Small intestine (tissue), 7 donors: ENCODE measurements around the gene AGAP3. TPM values are rescaled to one million over a fixed set of nuclear protein-coding genes. Genes with fewer than 3 reads are reported as not detected.

Experiments
- DNase-seq, 2 donors: peaks; one replicate each; pipeline versions ENCODE4 v3.0.0 to v3.0.0-alpha.2; 2013
- FAIRE-seq: peaks from 2 replicates; lab custom pipeline; 2012; peaks lifted over from hg19 to GRCh38; lab: Jason Lieb, UNC
- H3K27ac ChIP-seq, 3 donors: one replicate each; pipeline ENCODE4 v1.5.1; 2013; ENCODE audit warnings: low read length in 2 of 3, mild to moderate bottlenecking in 2 of 3, control low read depth in 1 of 3, inconsistent platforms in 1 of 3, low read depth in 1 of 3, moderate library complexity in 1 of 3
- H3K27me3 ChIP-seq, 3 donors: one replicate each; pipeline ENCODE4 v1.6.1; 2013; ENCODE audit warnings: low read length in 3 of 3, inconsistent platforms in 1 of 3; ENCODE audit not compliant: control insufficient read depth in 3 of 3, insufficient read depth in 3 of 3
- H3K36me3 ChIP-seq, 3 donors: one replicate each; pipeline ENCODE4 v1.6.1; 2013; ENCODE audit warnings: low read length in 3 of 3, inconsistent platforms in 1 of 3, low read depth in 1 of 3, mild to moderate bottlenecking in 1 of 3, moderate library complexity in 1 of 3; ENCODE audit not compliant: control insufficient read depth in 3 of 3, insufficient read depth in 2 of 3
- H3K4me1 ChIP-seq, 3 donors: one replicate each; pipeline ENCODE4 v1.6.1; 2013; ENCODE audit warnings: low read length in 2 of 3, inconsistent platforms in 1 of 3, low read depth in 1 of 3, mild to moderate bottlenecking in 1 of 3, moderate library complexity in 1 of 3; ENCODE audit not compliant: control insufficient read depth in 3 of 3, insufficient read depth in 2 of 3
- H3K4me3 ChIP-seq, 3 donors: one replicate each; pipeline ENCODE4 v1.5.1; 2013; ENCODE audit warnings: low read length in 3 of 3, control low read depth in 1 of 3, inconsistent platforms in 1 of 3, low read depth in 1 of 3, mild to moderate bottlenecking in 1 of 3, moderate library complexity in 1 of 3
- H3K9me3 ChIP-seq, 2 donors: one replicate each; pipeline ENCODE4 v1.6.1; 2013; ENCODE audit warnings: low read depth in 1 of 2, low read length in 1 of 2; ENCODE audit not compliant: control insufficient read depth in 2 of 2, insufficient read depth in 1 of 2
- WGBS, 3 donors: extraction: QIAGEN DNeasy Blood & Tissue Kit; methylation state at CpG; one replicate each; pipeline ENCODE4 v1.1.7; 2013; 5-methylcytosine and 5-hydroxymethylcytosine counted together
- polyA plus RNA-seq, 4 donors: library from polyadenylated mRNA; stranded (reverse) in 3 of 4; unstranded in 1 of 4; fragments of 200-250 nt in 3 of 4; fragments of 120-200 nt in 1 of 4; gene quantifications; one replicate each; pipeline versions ENCODE4 v1.2.1 to v1.2.3, GENCODE V29; 2013
- donor health status: healthy with polysubstance abuse.
- donor health status: control.
- donor health status: control.
- donor health status: Bipolar disorder and iron deficiency.
- donor health status: healthy.

AGAP3 gene
- polyA plus RNA-seq, 4 donors: 46.5 to 57.9 (median 54.4) TPM

DNA sequence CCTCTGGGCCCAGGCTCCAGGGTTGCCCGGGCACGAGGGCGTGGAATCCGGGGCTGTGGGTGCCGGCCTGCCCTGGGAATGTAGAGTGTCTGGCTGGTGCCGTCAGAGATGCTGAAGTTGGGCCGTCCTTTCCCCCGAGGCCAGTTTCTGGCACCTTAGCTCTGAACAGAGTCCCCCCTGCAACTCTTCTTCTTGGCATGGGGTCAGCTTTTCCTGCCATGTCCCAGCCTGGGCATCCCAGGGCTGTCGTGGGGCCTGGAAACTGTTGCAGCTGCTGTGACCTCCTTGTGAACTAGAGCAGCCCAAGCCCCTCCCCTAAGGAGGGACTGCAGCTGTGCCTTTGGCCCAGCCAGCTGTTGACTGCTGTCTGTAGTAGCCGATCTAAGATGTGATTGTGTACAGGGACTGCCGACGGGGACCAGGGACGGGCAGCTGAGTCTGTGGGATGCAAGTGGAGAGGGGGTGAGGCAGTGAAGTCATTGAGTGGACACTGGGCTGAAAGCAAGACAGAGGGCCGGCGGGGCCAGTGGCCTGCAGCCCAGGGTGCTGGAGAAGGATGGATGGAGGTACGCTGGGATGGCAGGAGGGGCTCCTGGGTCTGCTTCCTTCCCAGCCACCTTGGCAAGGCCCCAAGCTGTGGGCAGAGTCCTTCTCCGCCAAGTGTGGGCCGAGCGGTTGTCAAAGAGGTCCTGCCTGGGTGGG, 45.5 kb downstream of the AGAP3 start:
- peaks cover 6 to 100% (median 9%) of the 10 kb centered on the region in 3 donors for H3K36me3 ChIP-seq
- FAIRE-seq (no peak), DNase-seq (no peak)
- H3K27ac ChIP-seq: no peak overlapping the region
- no peak overlapping the region for H3K4me3 ChIP-seq
- peaks cover 0 to 14% (median 0%) of the 10 kb centered on the region in 3 donors for H3K4me1 ChIP-seq
- 77 to 94% (median 85%) methylated on average over 19 of the region's 19 CpGs for WGBS, 3 donors
- no peaks in the 10 kb centered on the region for H3K27me3 ChIP-seq
- H3K9me3 ChIP-seq: peaks cover 0 to 17% of the 10 kb centered on the region in 2 donors

DNA sequence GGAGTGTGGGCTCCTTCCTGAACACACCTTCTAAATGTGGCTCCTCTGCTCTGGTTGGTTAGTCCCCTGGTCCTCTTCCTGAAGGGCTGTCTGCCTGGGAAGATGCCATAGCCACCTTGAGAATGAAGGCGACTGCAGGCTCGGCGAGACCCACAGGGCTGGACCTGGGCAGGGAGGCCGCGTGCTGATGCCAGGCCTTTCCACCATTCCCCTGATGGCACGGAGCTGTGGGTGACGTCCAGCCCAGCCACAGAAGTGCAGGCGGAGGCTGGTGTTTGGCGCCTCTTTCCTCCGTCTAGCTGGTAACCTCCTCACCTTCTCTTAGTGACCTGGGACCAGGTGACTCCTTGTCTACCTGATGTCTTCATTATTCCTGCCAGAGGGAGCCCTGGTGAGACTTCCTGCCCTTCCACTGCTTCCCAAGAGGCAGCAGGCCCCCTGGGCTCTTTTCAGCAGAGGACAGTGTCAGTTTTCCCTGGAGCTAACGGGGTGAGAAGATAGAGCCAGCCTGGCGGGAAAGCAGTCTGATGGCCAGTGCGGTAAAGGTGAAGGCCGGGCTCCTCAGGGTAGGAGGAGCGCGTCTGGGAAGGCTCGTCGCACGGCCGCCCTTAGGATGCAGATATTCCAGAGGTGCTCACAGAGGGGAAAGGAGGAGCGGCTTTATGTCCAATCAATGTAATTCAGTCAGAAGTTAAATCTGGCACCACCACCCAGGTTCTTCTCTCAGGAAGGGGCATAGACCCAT, 46.4 kb downstream of the AGAP3 start:
- FAIRE-seq (no peak), DNase-seq (no peak)
- Histone ChIP-seq H3K9me3 (peaks cover 0 to 17% of the 10 kb centered on the region in 2 donors), H3K4me3 (no peak overlapping the region), H3K27ac (no peak overlapping the region), H3K36me3 (peaks cover 7 to 100% (median 9%) of the 10 kb centered on the region in 3 donors), H3K4me1 (peaks cover 0 to 13% (median 0%) of the 10 kb centered on the region in 3 donors), H3K27me3 (no peaks in the 10 kb centered on the region)
- 94 to 98% (median 95%) methylated on average over 20 to 21 of the region's 21 CpGs for WGBS, 3 donors

DNA sequence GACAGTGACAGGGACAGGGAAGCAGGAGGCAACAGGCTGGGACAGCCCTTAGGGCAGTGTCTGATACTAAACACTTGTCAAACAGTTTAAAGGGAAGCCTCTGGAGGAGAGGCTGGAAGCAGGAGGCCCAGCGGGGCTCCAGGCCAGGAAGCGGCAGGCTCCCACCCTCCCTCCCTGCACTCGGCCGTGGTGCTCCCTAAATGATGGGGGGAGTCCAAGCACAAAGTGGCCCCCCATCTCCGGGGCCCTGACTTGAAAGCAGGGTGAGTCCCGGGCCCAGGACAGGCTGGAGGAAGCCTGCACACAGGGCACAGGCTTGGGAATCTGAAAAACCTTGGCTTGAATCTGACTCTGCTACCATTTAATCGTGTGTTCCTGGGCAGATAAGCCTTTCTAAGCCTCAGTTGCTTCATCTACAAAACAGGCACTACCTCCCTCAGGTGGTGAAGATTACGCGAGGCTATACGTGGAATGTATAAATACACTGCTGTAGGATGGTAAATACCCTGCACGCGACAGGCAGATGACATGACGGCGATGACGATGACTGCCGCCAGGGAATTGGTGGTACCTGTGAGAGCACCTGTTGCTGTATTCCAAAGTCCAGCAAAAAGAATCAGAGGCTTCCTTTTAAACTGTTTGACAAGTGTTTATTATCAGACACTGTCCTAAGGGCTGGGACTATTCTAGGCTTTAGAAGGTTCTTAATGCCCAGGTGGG, 47.2 kb downstream of the AGAP3 start:
- FAIRE-seq (no peak), DNase-seq (peak in 1 of 2 donors; percentile 43)
- WGBS, 3 donors: 80 to 84% (median 82%) methylated on average over 16 of the region's 16 CpGs
- H3K36me3 ChIP-seq: peaks cover 8 to 100% (median 12%) of the 10 kb centered on the region in 3 donors
- peaks cover 0 to 13% (median 0%) of the 10 kb centered on the region in 3 donors for H3K4me1 ChIP-seq
- H3K27me3 ChIP-seq: no peaks in the 10 kb centered on the region
- no peak overlapping the region for H3K27ac ChIP-seq
- H3K9me3 ChIP-seq: peaks cover 0 to 17% of the 10 kb centered on the region in 2 donors
- no peak overlapping the region for H3K4me3 ChIP-seq

DNA sequence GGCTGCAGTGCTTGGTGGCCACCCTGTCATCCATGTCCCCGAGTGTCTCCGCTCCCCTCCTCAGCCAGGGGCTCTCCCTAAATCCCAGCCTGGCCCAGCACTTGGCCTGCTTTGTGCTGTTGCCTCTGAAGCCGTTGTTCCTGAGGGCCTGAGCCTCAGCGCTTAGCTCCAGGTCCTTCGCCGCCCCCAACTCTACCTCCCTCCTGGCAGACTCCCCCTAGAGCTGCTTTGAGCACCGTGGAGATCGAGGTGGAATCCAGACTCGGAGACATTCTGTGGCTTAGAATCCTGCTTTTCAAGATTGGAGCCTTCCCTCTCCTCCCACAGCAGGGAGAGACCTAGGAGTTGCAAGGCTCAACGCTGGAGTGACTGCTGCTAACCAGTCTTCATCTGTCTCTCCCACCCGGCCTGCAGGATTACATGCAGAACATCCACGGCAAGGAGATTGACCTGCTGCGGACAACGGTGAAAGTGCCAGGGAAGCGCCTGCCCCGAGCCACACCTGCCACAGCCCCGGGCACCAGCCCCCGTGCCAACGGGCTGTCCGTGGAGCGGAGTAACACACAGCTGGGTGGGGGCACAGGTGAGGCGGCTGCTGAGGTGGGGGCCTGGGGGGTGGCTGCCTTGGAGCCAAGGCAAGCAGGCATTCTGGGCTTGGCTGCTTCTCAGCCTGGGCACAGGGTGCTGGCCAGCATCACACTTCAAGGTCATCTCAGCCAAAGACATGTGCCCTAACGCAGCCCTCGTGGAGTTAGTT, 47.9 kb downstream of the AGAP3 start:
- Histone ChIP-seq H3K36me3 (peaks cover 6 to 100% (median 12%) of the 10 kb centered on the region in 3 donors), H3K27ac (no peak overlapping the region), H3K27me3 (no peaks in the 10 kb centered on the region), H3K4me3 (no peak overlapping the region), H3K4me1 (peaks cover 0 to 12% (median 0%) of the 10 kb centered on the region in 3 donors), H3K9me3 (peaks cover 0 to 17% of the 10 kb centered on the region in 2 donors)
- 93 to 96% (median 94%) methylated on average over 24 of the region's 24 CpGs for WGBS, 3 donors
- FAIRE-seq: no peak
- DNase-seq: no peak

DNA sequence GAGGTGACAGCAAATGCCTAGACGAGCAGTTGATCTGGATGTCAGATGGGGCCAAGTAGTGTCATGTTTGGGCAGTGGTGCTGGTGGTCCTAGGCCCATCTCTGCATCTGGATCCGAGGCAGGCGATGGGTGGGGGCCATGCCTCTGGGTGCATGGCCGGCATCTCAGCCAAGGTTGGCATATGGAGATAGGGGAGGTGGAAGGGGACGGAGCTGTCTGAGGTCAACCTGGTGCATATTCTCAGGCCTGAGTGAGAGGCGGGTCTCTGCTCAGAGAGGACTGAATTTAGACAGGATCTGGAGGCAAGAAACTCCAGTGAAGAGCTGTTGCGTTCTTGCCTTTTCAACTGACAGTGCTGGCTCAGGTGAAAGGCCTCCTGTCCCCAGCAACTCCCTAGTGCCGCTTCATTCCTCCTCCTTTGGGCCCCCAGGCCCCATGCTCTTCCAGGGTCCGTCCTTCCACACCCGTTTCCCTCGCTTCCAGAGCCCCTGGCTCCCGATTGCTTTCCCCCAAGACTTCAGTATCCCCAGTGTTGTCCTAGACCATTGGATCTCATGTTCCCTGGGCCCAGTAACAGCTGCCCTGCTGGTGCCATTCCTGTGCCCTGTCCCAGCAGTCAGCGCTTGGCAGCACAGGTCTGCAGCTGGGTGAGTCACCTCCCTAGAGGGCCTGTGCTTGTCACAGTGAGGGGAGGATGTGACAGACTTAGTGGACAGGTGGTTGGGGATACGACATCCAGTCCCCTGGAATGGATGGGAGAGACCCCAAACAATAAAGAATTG, 48.7 kb downstream of the AGAP3 start:
- no peak overlapping the region for H3K27ac ChIP-seq
- peaks cover 7 to 100% (median 12%) of the 10 kb centered on the region in 3 donors for H3K36me3 ChIP-seq
- H3K9me3 ChIP-seq: peaks cover 0 to 17% of the 10 kb centered on the region in 2 donors
- H3K27me3 ChIP-seq: no peaks in the 10 kb centered on the region
- no peak for FAIRE-seq
- H3K4me3 ChIP-seq: no peak overlapping the region
- WGBS, 3 donors: 93 to 95% (median 94%) methylated on average over 14 of the region's 14 CpGs
- H3K4me1 ChIP-seq: peaks cover 0 to 5% (median 0%) of the 10 kb centered on the region in 3 donors
- DNase-seq: no peak

DNA sequence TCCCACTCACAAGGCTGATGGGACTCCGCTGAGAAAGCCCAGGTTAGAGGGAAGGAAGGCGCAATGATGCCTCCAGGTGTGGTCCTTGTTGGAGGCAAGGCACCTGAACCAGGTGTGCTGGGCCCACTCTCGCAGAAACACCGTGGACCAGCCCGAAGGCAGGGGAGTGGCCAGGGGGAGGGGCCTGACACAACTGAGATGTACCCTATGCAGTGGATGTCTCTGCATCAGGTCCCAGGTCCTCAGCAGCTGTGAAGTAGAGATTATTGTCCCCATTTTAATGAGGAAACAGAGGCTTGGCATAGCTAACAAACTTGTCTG, 49.2 kb downstream of the AGAP3 start:
- H3K27ac ChIP-seq: no peak overlapping the region
- H3K4me1 ChIP-seq: no peaks in the 10 kb centered on the region
- peaks cover 5 to 95% (median 12%) of the 10 kb centered on the region in 3 donors for H3K36me3 ChIP-seq
- WGBS, 3 donors: 91 to 96% (median 93%) methylated on average over 5 of the region's 5 CpGs
- FAIRE-seq (no peak), DNase-seq (no peak)
- no peaks in the 10 kb centered on the region for H3K27me3 ChIP-seq
- peaks cover 0 to 17% of the 10 kb centered on the region in 2 donors for H3K9me3 ChIP-seq
- no peak overlapping the region for H3K4me3 ChIP-seq

DNA sequence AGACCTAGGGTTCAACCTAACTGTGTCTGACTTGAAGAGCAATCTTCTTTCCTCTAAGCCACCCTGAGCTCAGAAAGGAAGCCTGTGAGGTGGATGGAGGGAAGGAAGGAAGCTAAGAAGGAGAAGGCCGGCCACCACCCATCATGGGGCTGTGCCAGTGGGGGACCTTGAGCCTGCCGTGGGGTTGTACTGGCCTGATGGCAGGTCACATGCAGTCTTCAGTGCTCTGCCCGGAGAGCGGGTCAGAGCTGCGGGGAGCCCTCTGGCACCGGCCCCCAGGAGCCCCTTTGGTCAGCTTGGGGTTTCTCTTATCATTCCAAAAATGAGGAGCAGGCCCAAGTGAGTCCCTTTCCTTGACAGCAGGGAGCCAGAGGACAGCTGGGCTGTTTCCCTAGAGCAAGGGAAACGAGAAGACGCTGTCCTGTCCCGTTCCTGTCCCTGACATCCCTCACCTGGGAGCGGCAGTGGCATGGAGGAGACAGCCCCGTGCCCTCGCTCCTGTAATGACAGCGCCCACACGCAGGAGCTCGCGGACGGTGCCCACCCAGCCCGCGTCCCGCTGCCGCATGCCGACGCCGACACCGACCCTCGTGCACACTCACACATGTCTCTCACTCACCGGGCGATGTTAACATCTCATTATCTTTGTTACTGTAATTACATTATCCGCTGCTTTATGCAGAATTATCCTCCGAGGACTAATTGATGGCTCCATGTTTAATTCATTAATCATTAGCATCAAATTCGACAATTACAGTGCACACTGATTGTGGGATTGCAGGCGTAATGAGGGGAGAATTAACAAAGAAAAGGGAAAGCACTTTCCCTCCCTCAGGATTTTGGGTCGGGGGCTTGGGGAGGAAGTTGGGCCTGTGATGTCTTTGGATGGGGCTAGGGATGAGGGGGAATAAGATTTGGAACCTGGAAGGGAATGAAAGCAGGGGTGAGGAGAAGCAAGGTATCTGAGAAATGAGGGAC, 49.9 kb downstream of the AGAP3 start:
- DNase-seq (no peak), FAIRE-seq (no peak)
- Histone ChIP-seq H3K36me3 (peaks cover 5 to 94% (median 12%) of the 10 kb centered on the region in 3 donors), H3K27ac (no peak overlapping the region), H3K4me3 (no peak overlapping the region), H3K27me3 (no peaks in the 10 kb centered on the region), H3K9me3 (peaks cover 0 to 17% of the 10 kb centered on the region in 2 donors), H3K4me1 (peaks cover 0 to 2% (median 0%) of the 10 kb centered on the region in 3 donors)
- WGBS, 3 donors: 93 to 95% (median 94%) methylated on average over 33 of the region's 33 CpGs
